OCI-LY3 (cell line): ENCODE results near the gene SNED1.

Experiments
- H2AFZ ChIP-seq: fragments of 200-600, 300-600 bp; shearing (Covaris generic); 2 replicates; pipeline ENCODE4 v1.6.0; 2014; ENCODE audit warnings: antibody characterized with exemption, low read depth, low read length
- H3K27ac ChIP-seq: fragments of 200-600, 300-600 bp; sonication (generic); 2 replicates; pipeline ENCODE4 v1.5.1; 2014; ENCODE audit warnings: mild to moderate bottlenecking, low read length, moderate library complexity, mixed read lengths
- H3K27me3 ChIP-seq: fragments of 200-600, 300-600 bp; sonication (generic); 2 replicates; pipeline ENCODE4 v1.6.1; 2014; ENCODE audit warnings: low read depth, low read length, mixed read lengths
- H3K36me3 ChIP-seq: fragments of 200-600, 300-600 bp; sonication (generic); replicated peaks from 2 replicates; pipeline ENCODE3; 2014; ENCODE audit warnings: low read depth, low read length, mixed read lengths
- H3K4me1 ChIP-seq: fragments of 300-600, 200-600 bp; sonication (generic); 2 replicates; pipeline ENCODE4 v1.6.1; 2014; ENCODE audit warnings: low read length, mixed read lengths
- H3K4me2 ChIP-seq: fragments of 200-600, 300-600 bp; sonication (generic); 2 replicates; pipeline ENCODE4 v1.6.1; 2014; ENCODE audit warnings: low read length, mixed read lengths
- H3K4me3 ChIP-seq: fragments of 300-600, 200-600 bp; sonication (generic); 2 replicates; pipeline ENCODE4 v1.5.1; 2014; ENCODE audit warnings: antibody characterized with exemption, mild to moderate bottlenecking, low read length, moderate library complexity
- H3K79me2 ChIP-seq: fragments of 300-600, 200-600 bp; shearing (Covaris generic); 2 replicates; pipeline ENCODE4 v1.6.1; 2014; ENCODE audit warnings: mild to moderate bottlenecking, low read length, mixed read lengths
- H3K9ac ChIP-seq: fragments of 300-600, 200-600 bp; shearing (Covaris generic); 2 replicates; pipeline ENCODE4 v1.6.0; 2014; ENCODE audit warnings: mild to moderate bottlenecking, low read length, moderate library complexity
- H3K9me3 ChIP-seq: fragments of 200-600, 300-600 bp; shearing (Covaris generic); 2 replicates; pipeline ENCODE4 v1.6.1; 2014; ENCODE audit warnings: low read length, mixed read lengths; ENCODE audit not compliant: insufficient read depth
- H4K20me1 ChIP-seq: fragments of 200-600, 300-600 bp; sonication (generic); 2 replicates; pipeline ENCODE4 v1.6.1; 2016; ENCODE audit warnings: low read length, mixed read lengths; ENCODE audit not compliant: insufficient read depth
- CTCF ChIP-seq: fragments of 200-600, 300-600 bp; sonication (generic); IDR thresholded peaks from 2 replicates; pipeline ENCODE4 v1.5.1; 2014; ENCODE audit warnings: antibody characterized with exemption, low read length, low read depth
- EZH2phosphoT487 ChIP-seq: fragments of 200-600 bp; shearing (Covaris generic); IDR thresholded peaks from 2 replicates; pipeline ENCODE4 v1.6.1; 2018; ENCODE audit warnings: antibody characterized with exemption, mixed run types, low read depth

Gene SNED1

GRCh38 chr2:241001413-241002274 lies 3.2 kb downstream of the SNED1 start:
- no peaks in the 10 kb centered on the region for H3K36me3 ChIP-seq
- no peaks in the 10 kb centered on the region for H3K4me1 ChIP-seq
- H4K20me1 ChIP-seq, result no peaks in the 10 kb centered on the region
- H3K4me2 ChIP-seq, result no peak overlapping the region
- no peaks in the 10 kb centered on the region for H3K27me3 ChIP-seq
- H3K27ac ChIP-seq, result no peak overlapping the region
- no peaks in the 10 kb centered on the region for H3K9me3 ChIP-seq
- no peaks in the 10 kb centered on the region for H3K79me2 ChIP-seq
- TF ChIP-seq EZH2phosphoT487 (no peak), CTCF (no peak)
- H3K9ac ChIP-seq, result no peak overlapping the region
- H3K4me3 ChIP-seq, result no peak overlapping the region
- H2AFZ ChIP-seq, result no peak overlapping the region

GRCh38 chr2:241002275-241003046 lies 4.0 kb downstream of the SNED1 start:
- Histone ChIP-seq H3K36me3 (no peaks in the 10 kb centered on the region), H3K9ac (no peak overlapping the region), H2AFZ (no peak overlapping the region), H3K4me1 (no peaks in the 10 kb centered on the region), H4K20me1 (no peaks in the 10 kb centered on the region), H3K27me3 (no peaks in the 10 kb centered on the region), H3K4me2 (no peak overlapping the region), H3K79me2 (no peaks in the 10 kb centered on the region), H3K9me3 (no peaks in the 10 kb centered on the region), H3K27ac (no peak overlapping the region), H3K4me3 (no peak overlapping the region)
- TF ChIP-seq EZH2phosphoT487 (no peak), CTCF (no peak)

- H3K4me1 ChIP-seq, result no peaks in the 10 kb centered on the region
- no peaks in the 10 kb centered on the region for H3K27me3 ChIP-seq
- TF ChIP-seq EZH2phosphoT487, result no peak
- no peak for TF ChIP-seq CTCF
- H3K4me2 ChIP-seq, result no peak overlapping the region
- no peak overlapping the region for H3K4me3 ChIP-seq
- no peaks in the 10 kb centered on the region for H3K79me2 ChIP-seq
- H2AFZ ChIP-seq, result no peak overlapping the region
- no peaks in the 10 kb centered on the region for H3K9me3 ChIP-seq
- H3K36me3 ChIP-seq, result no peaks in the 10 kb centered on the region
- H3K27ac ChIP-seq, result no peak overlapping the region
- no peaks in the 10 kb centered on the region for H4K20me1 ChIP-seq
- no peak overlapping the region for H3K9ac ChIP-seq
Observed at GRCh38 chr2:241003047-241003360, 4.6 kb downstream of the SNED1 start.

- H3K4me2 ChIP-seq, result no peak overlapping the region
- H3K9me3 ChIP-seq, result no peaks in the 10 kb centered on the region
- no peak overlapping the region for H3K27ac ChIP-seq
- H3K4me3 ChIP-seq, result no peak overlapping the region
- H3K9ac ChIP-seq, result no peak overlapping the region
- H2AFZ ChIP-seq, result no peak overlapping the region
- H3K79me2 ChIP-seq, result no peaks in the 10 kb centered on the region
- no peaks in the 10 kb centered on the region for H3K4me1 ChIP-seq
- TF ChIP-seq EZH2phosphoT487, result no peak
- TF ChIP-seq CTCF, result no peak
- no peaks in the 10 kb centered on the region for H3K27me3 ChIP-seq
- H4K20me1 ChIP-seq, result no peaks in the 10 kb centered on the region
- H3K36me3 ChIP-seq, result no peaks in the 10 kb centered on the region
Observed at GRCh38 chr2:241003369-241003768, 5.0 kb downstream of the SNED1 start.
